ENCODE measurements around the gene RGS12.

- TF ChIP-seq CTCF (conservative IDR thresholded peaks at IDR 0.05) (no peak), ZFX (IDR thresholded peaks at IDR 0.05) (no peak)
Observed at GRCh38 chr4:3303923-3304710, 11.3 kb downstream of the RGS12 start.

All from C4-2B (cell line).